A549 (cell line): ENCODE data around the gene SORL1. TPM values are rescaled to one million over a fixed set of nuclear protein-coding genes. Genes with fewer than 3 reads are reported as not detected.

Experiments
- ATAC-seq, 2 experiments: fragments of 200-7000 bp in 1 of 2; fragments of >200 bp in 1 of 2; cut with Nextera tagmentation in 1 of 2; cut with Tn5 transposase in 1 of 2; 3 replicates each; pipeline versions ENCODE4 v1.8.0 to v1.9.1; 2018 to 2020; ENCODE audit warnings: mild to moderate bottlenecking in 1 of 2, moderate library complexity in 1 of 2
- CTCF ChIA-PET: fragments of 300-600 bp; sonication (Branson Sonifier 250); formaldehyde crosslinking; extraction: SDS; loops from one replicate; lab custom pipeline; 2021; ENCODE audit warnings: antibody characterized with exemption, inconsistent platforms; lab: Yijun Ruan, JAX
- POLR2A ChIA-PET: fragments of 350-600 bp; formaldehyde crosslinking; extraction: SDS; loops from one replicate; lab custom pipeline; 2021; ENCODE audit warnings: antibody characterized with exemption, inconsistent platforms; lab: Yijun Ruan, JAX
- DNase-seq, 2 experiments: peaks; one replicate each; pipeline versions ENCODE4 v3.0.0 to v3.0.0-alpha.2; 2011 to 2016; ENCODE audit warnings: low read depth in 1 of 2, low spot score in 1 of 2
- FAIRE-seq: peaks from 2 replicates; lab custom pipeline; 2011; peaks lifted over from hg19 to GRCh38; lab: Jason Lieb, UNC
- H3K27ac ChIP-seq, 2 experiments: fragments of >200 bp; sonication (Bioruptor Twin); formaldehyde crosslinking; 3 replicates each; pipeline ENCODE4 v1.5.1; 2016 to 2017
- H3K4me1 ChIP-seq: fragments of >200 bp; sonication (Bioruptor Twin); formaldehyde crosslinking; 3 replicates; pipeline ENCODE4 v1.6.1; 2016
- H3K4me2 ChIP-seq: fragments of >200 bp; sonication (Bioruptor Twin); formaldehyde crosslinking; 3 replicates; pipeline ENCODE4 v1.6.1; 2016
- H3K4me3 ChIP-seq: fragments of >200 bp; sonication (Bioruptor Twin); formaldehyde crosslinking; 3 replicates; pipeline ENCODE4 v1.5.1; 2016
- H3K9me3 ChIP-seq: fragments of >200 bp; sonication (Bioruptor Twin); formaldehyde crosslinking; 3 replicates; pipeline ENCODE4 v1.6.1; 2016
- ATOH8 ChIP-seq: fragments of 250-450 bp; sonication (Bioruptor Pico); IDR thresholded peaks from 2 replicates; pipeline ENCODE4 v1.5.0; 2020; ENCODE audit warnings: low read depth, mild to moderate bottlenecking, moderate library complexity
- BHLHE40 ChIP-seq: IDR thresholded peaks from 2 replicates; pipeline ENCODE4 v1.6.1; 2012; ENCODE audit warnings: low read depth, low read length, inconsistent platforms
- CBX2 ChIP-seq: fragments of 200-600 bp; sonication (generic); IDR thresholded peaks from 2 replicates; pipeline ENCODE4 v1.6.1; 2016; ENCODE audit warnings: low read depth, mild to moderate bottlenecking, borderline replicate concordance
- CHD2 ChIP-seq: fragments of 150-350 bp; IDR thresholded peaks from 2 replicates; pipeline ENCODE4 v1.6.1; 2014; ENCODE audit warnings: low read length; ENCODE audit not compliant: partially characterized antibody
- CHD4 ChIP-seq: fragments of 200-600 bp; sonication (generic); IDR thresholded peaks from 2 replicates; pipeline ENCODE4 v1.6.1; 2016; ENCODE audit warnings: antibody characterized with exemption, mild to moderate bottlenecking, borderline replicate concordance
- EHF ChIP-seq: fragments of 250-450 bp; sonication (Bioruptor Pico); IDR thresholded peaks from 2 replicates; pipeline ENCODE4 v1.5.0; 2020; ENCODE audit warnings: mild to moderate bottlenecking
- EHMT2 ChIP-seq: fragments of 200-600 bp; sonication (generic); IDR thresholded peaks from 2 replicates; pipeline ENCODE4 v1.6.1; 2016; ENCODE audit warnings: antibody characterized with exemption, low read depth, mild to moderate bottlenecking, moderate library complexity
- ELK1 ChIP-seq: fragments of 150-350 bp; IDR thresholded peaks from 2 replicates; pipeline ENCODE4 v1.6.1; 2014; ENCODE audit warnings: low read depth, mild to moderate bottlenecking, low read length
- FOSL2 ChIP-seq, 2 experiments: fragments of 450-650 bp in 1 of 2; fragments of >200 bp in 1 of 2; sonication (Bioruptor Twin) in 1 of 2; formaldehyde crosslinking; IDR thresholded peaks; 2 replicates each; pipeline versions ENCODE4 v1.5.0 to v1.6.1; 2016 to 2020; ENCODE audit warnings: mild to moderate bottlenecking in 1 of 2, moderate library complexity in 1 of 2
- HOXA7 ChIP-seq: fragments of 250-450 bp; sonication (Bioruptor Pico); IDR thresholded peaks from 2 replicates; pipeline ENCODE4 v1.5.0; 2020; ENCODE audit warnings: mild to moderate bottlenecking, moderate library complexity
- HOXB13 ChIP-seq: fragments of 250-450 bp; sonication (Bioruptor Pico); IDR thresholded peaks from 2 replicates; pipeline ENCODE4 v1.5.0; 2020; ENCODE audit warnings: low read depth, mild to moderate bottlenecking, moderate library complexity
- HOXB5 ChIP-seq: fragments of 250-450 bp; sonication (Bioruptor Pico); IDR thresholded peaks from 2 replicates; pipeline ENCODE4 v1.5.0; 2020; ENCODE audit warnings: mild to moderate bottlenecking, moderate library complexity
- JUNB ChIP-seq: fragments of >200 bp; sonication (Bioruptor Twin); formaldehyde crosslinking; IDR thresholded peaks from 2 replicates; pipeline ENCODE4 v1.6.1; 2016
- MAX ChIP-seq: IDR thresholded peaks from 2 replicates; pipeline ENCODE4 v1.6.1; 2012
- MYC ChIP-seq: IDR thresholded peaks from 2 replicates; pipeline ENCODE4 v1.6.1; 2012; ENCODE audit warnings: mild to moderate bottlenecking, inconsistent platforms, low read length, improper control_type of control experiment, borderline replicate concordance
- NFE2L2 ChIP-seq: fragments of 150-350 bp; conservative IDR thresholded peaks from 2 replicates; pipeline ENCODE4 v1.6.1; 2014; ENCODE audit warnings: low read length
- NPAS2 ChIP-seq: fragments of 250-450 bp; sonication (Bioruptor Pico); IDR thresholded peaks from 2 replicates; pipeline ENCODE4 v1.8.0; 2022; ENCODE audit warnings: mild to moderate bottlenecking, moderate library complexity, borderline replicate concordance
- RFX5 ChIP-seq: fragments of 450-650 bp; IDR thresholded peaks from 2 replicates; pipeline ENCODE4 v1.7.1; 2014; ENCODE audit warnings: antibody characterized with exemption, mild to moderate bottlenecking, moderate library complexity
- ZFP36 ChIP-seq: fragments of 450-650 bp; IDR thresholded peaks from 2 replicates; pipeline ENCODE4 v1.6.1; 2014; ENCODE audit warnings: borderline replicate concordance; ENCODE audit not compliant: partially characterized antibody
- ZSCAN20 ChIP-seq: fragments of 250-450 bp; sonication (Bioruptor Pico); IDR thresholded peaks from 2 replicates; pipeline ENCODE4 v1.8.0; 2022; ENCODE audit warnings: mild to moderate bottlenecking, moderate library complexity
- WGBS: methylation state at CpG from one replicate; pipeline ENCODE4 v1.1.6; 2017; ENCODE audit errors: missing lambda C conversion rate; 5-methylcytosine and 5-hydroxymethylcytosine counted together
- polyA plus RNA-seq, 4 experiments: library from polyadenylated mRNA; depleted of rRNA in 3 of 4; stranded (reverse); fragments of >200 nt; fragmentation: RNase III in 1 of 4; extraction: RNeasy Plus Mini Kit Qiagen cat#74134 plus additional on column Dnase treatment in 1 of 4; gene quantifications; 2 replicates in 3 of 4; 3 replicates in 1 of 4; pipeline ENCODE4 v1.2.3, GENCODE V29; 2011 to 2017

The SORL1 gene
- polyA plus RNA-seq, 2 of the 4 experiments (the other 2 are of a cell fraction), result 0.45 to 3.8 TPM

- Histone ChIP-seq H3K4me1 (no peaks in the 10 kb centered on the region), H3K27ac (no peak overlapping the region), H3K9me3 (no peaks in the 10 kb centered on the region), H3K4me2 (no peak overlapping the region), H3K4me3 (no peak overlapping the region)
- WGBS, result 94% methylated on average over 2 of the region's 2 CpGs
- CTCF ChIA-PET, result interaction anchor here (1.3 kb wide), 1 partner anchor 23 kb away, joined by 4 read pairs; no protein-coding TSS in a partner anchor
- no peak for DNase-seq
- no peak for FAIRE-seq
- no peak for TF ChIP-seq EHF
- TF ChIP-seq RFX5, result no peak
- TF ChIP-seq FOSL2 (IDR thresholded peaks at IDR 0.05), result no peak
- no peak for TF ChIP-seq FOSL2 (CRISPR knock-in tag; IDR thresholded peaks at IDR 0.05)
- TF ChIP-seq CHD4, result no peak
- no peak for TF ChIP-seq MYC
- no peak for TF ChIP-seq ATOH8 (CRISPR knock-in tag)
- no peak for TF ChIP-seq JUNB
- TF ChIP-seq ELK1, result no peak
- TF ChIP-seq ZSCAN20 (CRISPR knock-in tag), result no peak
- TF ChIP-seq NFE2L2, result no peak
- TF ChIP-seq HOXB13 (CRISPR knock-in tag), result no peak
- TF ChIP-seq MAX, result no peak
- TF ChIP-seq NPAS2 (CRISPR knock-in tag), result no peak
- no peak for TF ChIP-seq CHD2
- TF ChIP-seq EHMT2, result no peak
- TF ChIP-seq BHLHE40, result no peak
- TF ChIP-seq ZFP36, result no peak
- no peak for TF ChIP-seq HOXA7
- TF ChIP-seq, all 56 proteins: peak for 0
- POLR2A ChIA-PET, result no interaction called here
- ATAC-seq, result no peak
Observed at GRCh38 chr11:121554552-121554951, 102.4 kb downstream of the SORL1 start.

- Histone ChIP-seq H3K27ac (no peak overlapping the region), H3K4me3 (no peak overlapping the region), H3K4me2 (no peak overlapping the region), H3K4me1 (no peaks in the 10 kb centered on the region), H3K9me3 (no peaks in the 10 kb centered on the region)
- ChIA-PET CTCF (interaction anchor here (1.3 kb wide), 1 partner anchor 22 kb away, joined by 4 read pairs; no protein-coding TSS in a partner anchor), POLR2A (no interaction called here)
- FAIRE-seq (no peak), DNase-seq (no peak), ATAC-seq (no peak)
- WGBS, result 45% methylated on average over 5 of the region's 5 CpGs
- no peak for TF ChIP-seq JUNB
- TF ChIP-seq, all 56 proteins: peak for 0
Observed at GRCh38 chr11:121555121-121555520, 103.0 kb downstream of the SORL1 start.

GRCh38 chr11:121556937-121557336, 104.8 kb downstream of the SORL1 start:
- WGBS, result 91% methylated on average over 7 of the region's 7 CpGs
- FAIRE-seq (no peak), DNase-seq (no peak), ATAC-seq (no peak)
- ChIA-PET CTCF (no interaction called here), POLR2A (no interaction called here)
- H3K9me3 ChIP-seq, result no peaks in the 10 kb centered on the region
- TF ChIP-seq CHD4 (no peak), MYC (no peak), EHF (no peak), HOXB5 (CRISPR knock-in tag) (no peak), ZFP36 (no peak), CBX2 (no peak)
- H3K4me3 ChIP-seq, result no peak overlapping the region
- H3K4me2 ChIP-seq, result no peak overlapping the region
- H3K4me1 ChIP-seq, result no peaks in the 10 kb centered on the region
- no peak overlapping the region for H3K27ac ChIP-seq
